GM21367 (cell line): Measurements from ENCODE around the gene PHRF1.
A peak's percentile ranks its signal among the peaks of the same experiment; 100 is the strongest.
"Not testable (repeated sequence)": the region's sequence is repeated elsewhere in the genome, so short reads cannot be mapped to it uniquely, and the experiment has no call there.

Source experiments
- ATAC-seq: cut with Tn5 transposase; IDR thresholded peaks from one replicate; pipeline ENCODE4 v1.9.1; 2021; ENCODE audit not compliant: unreplicated experiment

PHRF1 gene

DNA sequence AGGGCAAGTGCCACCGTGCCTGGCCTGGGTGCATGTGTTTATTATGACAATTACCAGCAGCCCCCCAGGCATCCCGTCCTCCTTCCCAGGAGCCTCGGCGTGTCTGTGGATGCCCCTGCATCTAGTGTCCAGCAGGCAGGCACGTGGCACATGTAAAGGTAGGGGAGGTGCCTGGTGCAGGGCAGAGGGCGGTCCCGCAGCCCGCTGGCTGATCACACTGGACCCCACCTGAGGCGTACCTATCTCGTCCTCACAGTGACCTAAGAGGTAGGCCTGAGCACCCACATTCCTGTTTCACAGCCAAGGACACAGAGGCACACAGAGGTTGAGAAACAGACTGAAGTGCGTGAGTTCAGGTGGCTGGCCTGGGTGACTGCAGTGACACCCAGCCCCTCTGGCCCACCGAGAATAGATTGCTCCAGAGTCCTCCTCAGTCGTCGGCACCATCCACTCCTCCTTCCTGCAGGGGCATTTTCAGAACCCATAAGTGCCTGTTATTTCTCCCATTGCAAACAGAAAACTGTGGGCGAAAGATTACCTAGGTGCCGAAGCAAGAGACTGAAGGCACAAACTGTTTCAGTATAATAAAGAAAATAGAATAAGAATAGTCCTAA lies 3.0 kb upstream of the PHRF1 start:
- ATAC-seq, result no peak

DNA sequence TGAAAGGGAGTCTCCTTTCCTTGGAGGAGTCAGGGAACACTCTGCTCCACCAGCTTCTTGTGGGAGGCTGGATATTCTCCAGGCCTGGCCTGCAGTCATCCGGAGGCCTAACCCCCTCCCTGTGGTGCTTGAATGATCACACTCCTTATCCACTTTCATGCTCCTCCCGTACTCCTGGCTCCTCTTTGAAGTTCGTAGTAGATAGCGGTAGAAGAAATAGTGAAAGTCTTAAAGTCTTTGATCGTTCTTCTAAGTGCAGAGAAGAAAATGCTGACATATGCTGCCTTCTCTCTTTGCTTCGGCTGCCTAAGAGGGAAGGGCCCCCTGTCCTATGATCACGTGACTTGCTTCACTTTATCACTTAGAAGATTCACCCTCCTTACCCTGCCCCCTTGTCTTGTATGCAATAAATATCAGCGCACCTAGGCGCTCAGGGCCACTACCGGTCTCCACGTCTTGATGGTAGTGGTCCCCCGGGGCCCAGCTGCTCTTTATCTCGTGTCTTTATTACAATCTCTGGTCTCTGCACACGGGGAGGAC lies 2.2 kb upstream of the PHRF1 start:
- ATAC-seq, result not testable (repeated sequence)

DNA sequence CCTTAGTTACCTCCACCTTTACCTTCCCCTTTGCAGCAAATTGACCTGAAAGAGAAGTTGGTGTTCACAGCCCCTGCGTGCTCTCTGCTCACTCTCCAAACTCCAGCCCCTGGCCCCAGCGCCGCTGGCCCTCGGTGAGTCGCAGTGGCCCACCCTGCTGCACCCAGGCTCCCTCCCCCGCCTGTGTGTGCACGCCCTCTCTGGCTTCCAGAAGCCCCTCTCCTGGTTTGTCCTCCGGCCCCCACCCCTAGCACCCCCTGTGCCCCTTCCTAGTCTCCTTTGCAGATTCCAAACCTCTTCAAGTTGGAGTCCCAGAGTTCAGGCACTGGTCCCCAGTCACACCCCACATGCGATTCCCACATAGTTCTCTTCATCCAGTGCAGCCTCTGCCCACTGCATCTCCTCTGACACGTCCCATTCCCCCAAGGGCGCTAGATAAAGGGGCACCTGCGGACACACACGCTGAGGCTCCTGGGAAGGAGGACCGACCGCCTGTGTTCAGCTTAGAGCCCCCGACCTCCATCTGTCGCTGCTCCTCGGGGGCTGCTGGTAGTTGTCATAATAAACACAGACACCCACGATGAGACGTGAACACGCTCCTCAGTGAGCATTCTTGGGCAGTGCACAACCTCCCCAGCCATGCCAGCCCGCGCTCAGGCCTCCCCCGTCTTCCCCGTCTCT lies 1.5 kb upstream of the PHRF1 start:
- ATAC-seq, result no peak

DNA sequence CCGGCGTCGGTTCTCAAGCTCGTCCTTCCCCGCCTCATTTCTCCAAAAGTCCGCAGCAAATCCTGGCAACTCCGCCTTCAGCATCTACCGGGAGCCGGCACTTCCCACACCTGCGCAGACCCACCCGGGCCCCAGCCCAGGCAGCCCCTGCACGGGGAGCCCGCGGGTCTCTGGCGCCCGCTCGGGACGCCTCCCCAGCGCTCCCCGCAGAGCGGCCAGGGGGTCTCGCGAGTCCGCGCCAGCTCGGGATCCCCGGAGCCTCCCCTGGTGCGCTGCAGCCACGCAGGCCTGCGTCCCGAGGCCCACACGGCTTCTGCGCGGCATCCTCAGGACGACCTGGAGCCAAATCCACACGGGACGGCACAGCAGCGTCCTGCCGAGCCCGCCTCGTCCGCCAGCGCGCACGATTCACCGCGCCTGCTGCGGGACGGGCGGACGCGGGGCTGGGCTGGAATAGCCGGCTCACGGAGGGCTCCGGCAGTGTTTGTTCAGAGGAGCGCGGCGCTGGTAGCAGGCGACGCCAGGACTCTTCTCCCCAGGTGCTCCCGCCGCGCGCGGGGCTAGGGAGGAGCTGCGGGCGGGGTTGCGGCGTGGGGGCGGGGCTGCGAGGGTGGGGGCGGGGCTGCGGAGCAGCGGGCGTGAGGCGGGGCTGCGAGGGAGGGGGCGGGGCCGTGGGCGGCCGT lies 816 bp upstream of the PHRF1 start:
- ATAC-seq, result peak; percentile 35

DNA sequence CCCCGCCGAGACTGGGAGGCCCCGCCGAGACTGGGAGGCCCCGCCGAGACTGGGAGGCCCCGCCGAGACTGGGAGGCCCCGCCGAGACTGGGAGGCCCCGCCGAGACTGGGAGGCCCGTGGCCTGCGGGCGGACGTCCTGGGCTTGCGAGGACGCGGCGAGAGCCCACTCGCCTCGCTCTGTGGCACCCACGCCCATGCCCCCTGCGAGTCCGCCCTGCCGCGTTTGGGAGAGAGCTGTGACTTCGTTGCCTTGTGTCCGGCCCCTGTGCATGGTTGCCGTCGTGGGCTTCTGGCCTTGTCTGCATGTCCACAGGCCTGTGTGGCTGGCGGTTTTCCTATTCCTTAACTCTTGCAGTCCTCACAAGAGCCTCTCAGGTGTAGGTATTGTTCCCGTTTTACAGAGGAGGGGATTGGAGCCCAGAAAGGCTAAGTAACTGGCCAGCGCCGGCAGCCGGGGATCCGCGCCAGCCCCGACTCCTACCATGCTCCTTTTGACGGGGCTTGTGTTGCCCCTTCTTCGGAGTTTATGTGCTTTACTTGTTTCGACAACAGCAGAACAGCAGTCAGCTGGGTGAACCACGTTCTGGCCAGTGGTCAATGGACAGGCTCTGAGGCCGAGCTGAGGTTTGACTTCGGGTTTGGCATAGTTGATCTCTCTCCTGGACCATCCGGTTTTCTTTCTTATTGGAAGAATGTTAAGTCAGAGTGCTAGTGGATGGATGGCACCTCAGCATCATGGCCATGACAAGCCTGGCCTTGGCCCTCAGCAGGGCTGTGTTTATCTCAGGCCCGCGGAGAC lies 741 bp downstream of the PHRF1 start:
- ATAC-seq, result no peak

DNA sequence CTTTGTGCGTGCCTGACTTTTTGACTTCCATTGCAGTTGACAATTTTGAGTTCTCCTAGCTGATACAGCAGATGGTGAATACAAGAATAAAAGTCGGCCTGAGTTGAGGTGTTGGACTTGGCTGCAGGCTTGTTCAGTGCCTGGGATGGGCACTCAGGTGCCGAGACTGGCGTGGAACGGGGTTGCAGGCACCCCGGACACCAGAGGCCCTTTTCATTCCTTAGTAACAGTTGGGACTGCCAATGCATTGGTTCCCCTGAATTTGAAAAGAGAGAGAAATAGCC lies 1.3 kb downstream of the PHRF1 start:
- ATAC-seq, result no peak

DNA sequence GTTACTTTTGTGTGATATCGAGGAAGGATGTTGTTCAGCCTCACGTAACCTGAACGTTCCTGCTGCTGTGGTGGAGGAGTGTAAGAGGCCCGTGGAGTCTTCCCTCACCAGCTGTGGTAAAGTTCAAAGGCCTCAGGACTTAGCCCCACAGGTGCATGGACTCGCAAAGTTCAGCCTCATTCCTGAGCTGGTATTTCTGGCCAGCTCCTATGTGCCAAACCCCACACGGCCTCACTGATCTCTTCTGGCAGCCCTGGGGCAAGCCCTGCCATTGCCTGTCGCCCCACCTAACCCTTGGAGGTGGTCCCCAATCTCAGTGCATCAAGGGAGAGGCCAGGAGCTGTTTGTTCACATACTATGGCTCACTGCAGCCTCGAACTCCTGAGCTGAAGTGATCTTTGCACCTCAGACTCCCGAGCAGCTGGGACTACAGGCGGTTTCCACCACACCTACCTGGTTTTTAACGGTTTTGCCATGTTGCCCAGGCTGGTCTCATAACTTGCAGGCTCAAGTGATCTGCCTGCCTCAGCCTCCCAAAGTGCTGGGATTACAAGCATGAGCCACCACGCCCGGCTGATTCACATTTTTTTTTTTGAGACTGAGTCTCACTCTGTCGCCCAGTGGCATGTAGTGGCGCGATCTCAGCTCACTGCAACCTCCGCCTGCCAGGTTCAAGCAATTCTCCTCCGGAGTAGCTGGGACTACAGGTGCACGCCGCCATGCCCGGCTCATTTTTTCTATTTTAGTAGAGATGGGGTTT lies 2.2 kb downstream of the PHRF1 start:
- no peak for ATAC-seq

DNA sequence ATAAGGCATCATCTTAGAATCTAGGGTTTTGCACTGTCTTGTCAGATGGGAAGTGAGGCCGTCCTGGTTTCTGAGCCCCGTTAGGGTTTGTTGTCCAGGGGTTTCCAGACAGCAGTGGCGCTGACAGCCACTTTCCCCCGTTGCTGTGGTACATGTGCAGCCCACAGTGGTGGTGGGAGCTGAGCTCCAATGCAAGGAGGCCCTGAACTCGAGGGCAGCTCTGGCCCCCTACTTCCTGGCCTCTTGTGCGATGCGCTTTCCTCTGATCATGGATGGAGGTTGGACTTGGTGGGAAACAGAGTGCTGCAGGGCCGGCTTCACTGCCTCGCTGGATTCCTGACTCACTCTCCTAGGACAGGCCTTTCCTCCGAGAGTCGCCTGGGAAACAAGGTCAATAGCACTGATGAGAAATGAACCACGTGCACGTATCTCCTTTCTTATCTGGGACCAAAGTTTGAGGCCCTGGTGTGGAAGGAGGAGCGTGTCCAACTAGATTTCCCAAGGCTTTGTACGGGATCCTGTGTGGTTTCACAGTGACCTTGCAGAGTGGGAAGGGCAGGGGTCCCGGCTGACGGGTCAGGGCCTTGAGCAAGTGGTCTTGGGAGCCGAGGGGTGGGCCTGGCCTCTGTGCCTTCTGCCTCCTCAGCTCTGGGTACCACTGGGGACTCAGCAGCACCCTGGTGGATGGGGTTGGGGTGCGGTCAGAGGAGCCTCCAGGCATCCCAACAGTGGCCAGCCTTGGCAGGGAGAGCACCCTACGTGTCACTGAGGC lies 3.7 kb downstream of the PHRF1 start:
- ATAC-seq, result no peak

DNA sequence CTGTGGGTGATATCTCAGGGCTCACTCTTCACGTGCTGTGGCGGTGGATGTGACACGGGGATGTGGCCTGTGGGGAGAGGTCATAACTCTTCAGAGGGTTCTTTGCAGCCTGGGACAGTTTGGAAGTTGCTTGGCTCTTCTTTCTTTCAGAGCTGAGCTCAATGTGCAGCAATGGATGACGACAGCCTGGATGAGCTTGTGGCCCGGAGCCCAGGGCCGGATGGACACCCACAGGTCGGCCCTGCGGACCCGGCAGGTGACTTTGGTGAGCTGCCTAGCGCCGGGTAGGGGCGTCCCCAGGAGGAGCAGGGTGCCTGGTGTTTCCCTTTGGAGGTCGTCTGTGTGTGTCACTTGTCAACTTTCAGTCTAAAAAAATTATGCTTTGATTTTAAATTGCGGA lies 5.1 kb downstream of the PHRF1 start:
- no peak for ATAC-seq

DNA sequence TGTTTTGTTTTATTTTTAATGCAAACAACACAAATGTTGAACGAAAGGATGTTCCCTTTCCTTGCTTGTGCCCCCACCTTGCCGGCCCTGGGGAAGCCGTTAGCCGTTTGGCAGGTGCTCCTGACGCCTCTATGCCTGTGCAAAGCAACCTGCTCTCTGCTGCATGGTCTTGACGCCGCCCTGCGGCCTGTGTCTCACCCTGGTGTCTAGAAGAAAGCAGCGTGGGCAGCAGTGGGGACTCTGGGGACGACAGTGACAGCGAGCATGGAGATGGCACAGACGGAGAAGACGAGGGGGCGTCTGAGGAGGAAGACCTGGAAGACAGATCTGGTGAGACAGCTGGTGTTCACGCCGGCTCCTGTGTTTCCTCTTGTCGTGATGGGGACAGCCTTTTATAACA lies 5.5 kb downstream of the PHRF1 start:
- ATAC-seq, result no peak

DNA sequence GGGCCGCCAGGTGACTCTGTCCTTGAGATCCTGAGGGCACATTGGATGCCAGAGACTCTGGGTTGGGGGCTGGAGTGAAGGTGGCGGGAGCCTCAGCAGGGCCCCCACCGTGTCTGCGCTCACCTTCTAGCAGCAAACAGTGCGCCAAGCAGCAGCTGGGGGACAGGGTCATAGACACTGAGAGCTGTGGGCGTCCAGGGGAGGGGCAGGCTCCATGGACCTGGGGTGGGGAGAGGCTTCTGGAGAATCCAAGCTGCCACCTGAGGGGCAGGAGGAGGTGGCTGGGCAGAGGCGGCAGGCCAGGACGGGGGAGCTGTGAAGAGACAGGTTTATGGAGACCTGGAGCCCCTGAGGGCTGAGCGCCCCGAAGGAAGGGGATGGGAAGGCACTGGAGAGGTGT lies 8.0 kb downstream of the PHRF1 start:
- ATAC-seq, result no peak

DNA sequence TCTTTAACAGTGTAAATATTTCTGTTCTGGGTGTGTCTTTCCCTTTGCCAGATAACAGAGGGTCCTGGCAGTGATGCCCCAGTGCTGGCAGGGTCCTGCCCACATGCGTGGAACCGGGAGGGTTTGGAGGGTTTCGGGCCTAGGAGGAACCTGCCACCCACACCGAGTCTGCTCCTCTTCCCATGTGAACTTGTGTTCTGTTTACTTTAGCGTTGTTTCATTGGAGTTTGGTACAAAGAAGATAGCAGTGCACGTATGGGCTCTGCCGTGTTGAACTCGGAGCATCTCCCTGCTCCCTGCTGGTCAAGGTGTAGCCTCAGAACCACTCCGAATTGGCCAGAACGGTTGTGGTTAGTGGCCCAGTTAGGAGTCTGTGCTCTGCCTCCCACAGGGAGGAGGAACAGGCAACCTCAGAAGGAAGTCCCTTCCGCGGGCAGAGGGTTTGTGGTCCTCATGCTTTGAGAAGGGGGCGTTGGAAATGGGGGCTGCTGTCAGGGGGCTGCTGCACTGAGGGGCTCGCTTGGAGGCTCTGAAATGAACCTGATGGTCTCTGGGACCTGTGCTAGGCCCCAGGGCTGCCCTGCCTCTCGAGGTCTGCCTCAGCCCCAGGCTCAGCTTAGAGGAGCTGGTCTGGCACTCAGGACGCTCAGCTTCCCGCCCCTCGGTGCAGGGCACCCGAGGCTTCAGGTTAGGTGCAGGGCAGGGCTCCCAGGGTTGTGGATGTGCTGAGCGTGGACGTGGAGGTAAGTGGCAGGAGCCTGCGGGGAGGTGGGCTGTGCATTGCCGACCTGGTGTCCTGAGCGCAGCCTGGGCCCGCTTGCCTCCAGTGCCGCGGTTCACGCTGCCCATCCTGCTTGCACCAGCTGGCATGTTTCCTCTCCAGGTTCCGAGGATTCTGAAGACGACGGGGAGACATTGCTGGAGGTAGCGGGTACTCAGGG lies 10.4 kb downstream of the PHRF1 start:
- no peak for ATAC-seq

DNA sequence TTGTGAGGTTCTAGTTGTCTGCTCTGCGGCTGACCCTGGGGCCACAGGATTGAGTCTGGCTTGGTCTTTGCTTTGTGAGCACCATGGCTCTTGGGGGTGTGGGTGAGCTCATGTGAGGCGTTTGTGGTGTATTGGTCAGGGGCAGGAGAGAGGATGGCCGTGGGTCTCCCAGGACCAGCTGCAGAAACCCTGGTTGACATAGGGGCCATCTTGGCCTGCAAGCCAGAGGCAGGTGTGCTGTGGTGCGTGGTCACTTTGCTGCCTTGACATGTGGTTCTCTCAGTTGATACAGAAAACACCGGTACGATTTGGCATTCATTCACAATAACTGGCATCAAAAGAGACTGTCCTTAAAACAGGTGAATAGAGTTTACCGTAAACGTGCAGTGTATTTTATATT lies 11.3 kb downstream of the PHRF1 start:
- no peak for ATAC-seq

DNA sequence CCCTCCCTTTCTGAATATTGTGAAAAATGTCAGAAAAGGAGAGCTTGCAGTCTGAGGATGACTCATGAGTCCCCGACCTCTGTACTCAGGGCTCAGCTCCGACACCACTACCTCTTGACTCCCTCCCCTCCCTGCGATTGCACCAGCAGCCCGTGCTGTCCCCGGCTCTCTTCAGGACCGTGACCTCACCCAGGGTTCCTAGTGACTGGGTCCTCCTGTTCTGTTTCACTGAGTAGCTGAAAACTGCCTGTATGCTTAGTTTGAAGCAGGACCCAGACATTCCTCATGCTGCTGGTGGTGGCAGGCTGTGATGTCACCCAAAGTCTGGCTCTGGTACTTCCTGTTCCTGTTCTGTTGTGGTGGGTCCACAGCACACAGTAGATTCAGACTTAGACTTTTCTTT lies 11.7 kb downstream of the PHRF1 start:
- ATAC-seq, result no peak

DNA sequence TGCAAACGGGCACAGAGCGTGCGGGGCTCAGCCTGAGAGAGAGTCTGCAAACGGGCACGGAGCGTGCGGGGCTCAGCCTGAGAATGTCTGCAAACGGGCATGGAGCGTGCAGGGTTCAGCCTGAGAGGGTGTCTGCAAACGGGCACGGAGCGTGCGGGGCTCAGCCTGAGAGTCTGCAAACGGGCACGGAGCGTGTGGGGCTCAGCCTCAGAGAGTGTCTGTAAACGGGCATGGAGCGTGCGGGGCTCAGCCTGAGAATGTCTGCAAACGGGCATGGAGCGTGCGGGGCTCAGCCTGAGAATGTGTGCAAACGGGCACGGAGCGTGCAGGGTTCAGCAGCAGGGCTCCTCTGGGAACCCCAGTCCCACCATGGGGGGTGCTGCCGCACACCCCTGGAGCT lies 13.5 kb downstream of the PHRF1 start:
- ATAC-seq, result no peak

DNA sequence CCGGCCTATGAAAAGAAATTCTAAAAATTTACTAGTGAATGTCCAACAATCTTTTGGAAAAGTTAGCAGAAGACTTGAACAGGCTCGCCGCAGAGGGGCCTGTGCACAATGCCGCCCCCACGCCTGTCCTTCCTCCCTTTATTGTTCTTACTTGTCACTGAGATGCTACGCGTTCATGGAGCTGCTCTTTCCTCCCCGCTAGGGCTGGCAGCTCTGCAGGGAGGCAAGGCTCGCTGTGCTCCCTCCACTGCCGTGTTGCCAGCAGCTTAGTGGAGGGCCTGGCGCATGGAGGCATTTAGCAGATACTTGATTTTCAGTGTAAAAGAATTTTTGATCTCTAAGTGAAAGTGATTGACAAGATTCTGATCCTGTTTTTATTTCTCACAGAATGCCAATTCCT lies 14.7 kb downstream of the PHRF1 start:
- no peak for ATAC-seq

DNA sequence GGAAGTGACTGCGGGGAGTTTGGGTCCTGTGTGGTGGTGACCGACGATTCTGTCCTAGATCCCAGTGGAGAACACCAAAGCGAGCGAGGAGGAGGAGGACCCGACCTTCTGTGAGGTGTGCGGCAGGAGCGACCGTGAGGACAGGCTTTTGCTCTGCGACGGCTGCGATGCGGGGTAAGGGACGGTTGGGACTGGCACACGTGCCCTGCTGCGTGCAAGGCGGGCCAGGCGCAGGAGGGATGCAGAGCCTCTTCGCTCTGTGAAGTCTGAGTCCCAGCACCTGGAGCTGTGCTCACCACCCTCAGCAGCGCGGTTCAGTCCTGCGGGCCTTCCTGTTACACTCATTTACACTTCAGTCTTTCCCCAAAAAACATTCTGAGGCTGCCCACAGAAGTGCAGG lies 16.2 kb downstream of the PHRF1 start:
- no peak for ATAC-seq

DNA sequence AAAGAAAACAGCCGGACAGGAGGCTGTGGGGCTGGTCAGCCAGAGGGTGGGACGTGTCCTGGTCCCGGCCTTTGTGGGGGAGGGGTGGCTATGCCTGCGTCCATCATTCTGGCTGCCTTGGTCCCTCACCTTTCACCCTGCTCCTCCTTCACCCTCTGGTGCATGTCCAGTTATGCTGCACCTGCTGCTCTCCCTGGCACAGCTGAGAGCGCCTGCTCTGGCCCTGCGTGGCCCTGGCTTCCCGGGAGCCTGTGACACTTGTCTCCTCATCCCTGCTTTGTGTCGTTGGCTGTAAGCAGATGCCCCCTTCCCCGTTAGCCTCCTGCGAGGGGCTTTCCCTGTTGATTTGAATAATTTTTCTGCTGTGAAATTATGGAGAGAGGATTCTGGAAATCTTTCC lies 16.6 kb downstream of the PHRF1 start:
- no peak for ATAC-seq

DNA sequence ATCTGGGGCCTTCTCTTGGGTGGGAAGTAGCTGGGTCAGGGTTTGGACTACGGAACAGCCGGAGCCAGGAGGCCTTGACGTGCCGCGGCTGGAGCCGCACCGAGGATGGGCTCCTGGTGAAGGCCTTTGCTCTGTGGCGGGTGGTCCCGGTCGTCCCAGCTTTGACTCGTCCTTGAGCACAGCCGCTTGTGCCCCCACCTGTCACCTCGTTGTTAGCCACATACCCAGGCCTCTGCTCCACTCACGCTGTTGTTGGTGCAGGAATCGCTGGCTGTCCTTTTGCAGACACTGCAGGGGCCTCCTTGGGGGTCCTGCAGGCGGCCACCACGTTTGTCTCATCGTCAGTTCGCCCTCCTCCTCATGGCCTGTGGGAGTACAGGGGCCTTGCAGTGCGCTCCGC lies 17.1 kb downstream of the PHRF1 start:
- no peak for ATAC-seq
